Measurements from ENCODE around the gene ADARB2.

- TF ChIP-seq CTCF (IDR thresholded peaks at IDR 0.05), result no peak
- TF ChIP-seq POLR2A (IDR thresholded peaks at IDR 0.05), result no peak
These were observed 42.5 kb upstream of the ADARB2 start for GRCh38 chr10:1779796-1780195.
